Activated CD8-positive, alpha-beta T cell treated with anti-CD3 and anti-CD28 coated beads for 36 hours (primary cell): ENCODE data around the gene CCDC169. TPM values are rescaled to one million over a fixed set of nuclear protein-coding genes. Genes with fewer than 3 reads are reported as not detected.

Experiments
- ATAC-seq: fragments of 200-7000 bp; cut with Tn5 transposase; one replicate; pipeline ENCODE4 v1.10.0; 2021; ENCODE audit warnings: mild to moderate bottlenecking, moderate library complexity
- CTCF ChIA-PET: fragments of 350-600 bp; sonication (Branson Sonifier 250); formaldehyde crosslinking; loops from one replicate; lab custom pipeline; 2021; ENCODE audit warnings: antibody characterized with exemption; lab: Charles Lee
- POLR2A ChIA-PET: fragments of 350-600 bp; sonication (Branson Sonifier 250); formaldehyde crosslinking; loops from one replicate; lab custom pipeline; 2021; ENCODE audit warnings: antibody characterized with exemption; lab: Charles Lee
- DNase-seq: peaks from one replicate; pipeline ENCODE4 v3.0.0-alpha.2; 2020
- H3K27ac Mint-ChIP-seq: one replicate; pipeline ENCODE4 v1.8.0; 2021; ENCODE audit warnings: mild to moderate bottlenecking, mixed read lengths
- H3K27me3 Mint-ChIP-seq: one replicate; pipeline ENCODE4 v1.8.0; 2021; ENCODE audit warnings: mixed read lengths
- H3K36me3 Mint-ChIP-seq: one replicate; pipeline ENCODE4 v1.8.0; 2021; ENCODE audit warnings: low read depth, mixed read lengths
- H3K4me1 Mint-ChIP-seq: one replicate; pipeline ENCODE4 v1.8.0; 2021; ENCODE audit warnings: low read depth, mixed read lengths
- H3K4me3 Mint-ChIP-seq: one replicate; pipeline ENCODE4 v1.8.0; 2021; ENCODE audit warnings: mild to moderate bottlenecking, moderate library complexity, mixed read lengths
- H3K9me3 Mint-ChIP-seq: one replicate; pipeline ENCODE4 v1.8.0; 2021; ENCODE audit warnings: mixed read lengths
- CTCF ChIP-seq: fragments of 200-600 bp; IDR thresholded peaks from one replicate; pipeline ENCODE4 v1.8.0; 2022; ENCODE audit warnings: antibody characterized with exemption, mild to moderate bottlenecking
- intact Hi-C: fragments of 100-400 bp; cut with micrococcal nuclease; formaldehyde crosslinking; loops from one replicate; pipeline ENCODE4 v1.10.0; 2022
- total RNA-seq, 2 experiments: library from RNA; stranded (reverse); gene quantifications; one replicate each; pipeline ENCODE4 v1.2.3, GENCODE V29; 2021

Gene CCDC169
- total RNA-seq, 2 experiments from 2014 or later = not detected

GRCh38 chr13:36298535-36299068, 988 bp upstream of the CCDC169 start:
- ChIA-PET CTCF (interaction anchor here (4.1 kb wide), 1 partner anchor 15 kb away, joined by 15 read pairs; no protein-coding TSS in a partner anchor), POLR2A (interaction anchor here (1.1 kb wide), 1 partner anchor 12 kb away, joined by 3 read pairs; no protein-coding TSS in a partner anchor)
- H3K27me3 Mint-ChIP-seq = peaks cover 32% of the 10 kb centered on the region
- DNase-seq (no peak), ATAC-seq (no peak)
- H3K9me3 Mint-ChIP-seq = no peaks in the 10 kb centered on the region
- intact Hi-C loops = no loop called here
- peaks cover 8% of the 10 kb centered on the region for H3K4me1 Mint-ChIP-seq
- H3K36me3 Mint-ChIP-seq = peaks cover 3% of the 10 kb centered on the region
- no peak for TF ChIP-seq CTCF
- peak overlapping the region; percentile 78 for H3K4me3 Mint-ChIP-seq
- H3K27ac Mint-ChIP-seq = no peak overlapping the region

DNA sequence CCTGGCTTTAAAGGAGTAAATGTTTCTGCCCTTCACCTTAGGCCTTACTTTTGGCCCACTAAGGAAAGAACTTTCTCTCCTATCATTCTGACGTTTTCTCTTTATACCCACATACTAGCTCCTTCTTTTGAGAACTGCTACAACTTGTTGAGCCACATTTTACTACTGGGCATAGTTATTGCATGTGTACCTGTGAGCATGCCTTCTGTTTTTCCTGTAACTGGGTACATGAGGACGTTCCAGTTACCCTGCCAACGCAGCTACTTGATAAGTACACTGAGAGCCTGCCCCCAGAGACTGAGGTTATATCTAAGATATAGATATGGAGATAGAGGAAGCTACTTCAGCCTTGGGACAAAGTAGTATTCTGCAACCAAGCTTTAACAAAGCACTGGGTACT, 3.5 kb downstream of the CCDC169 start:
- Mint-ChIP-seq H3K4me1 (peaks cover 8% of the 10 kb centered on the region), H3K27ac (no peak overlapping the region), H3K4me3 (no peak overlapping the region), H3K27me3 (peaks cover 33% of the 10 kb centered on the region), H3K36me3 (no peaks in the 10 kb centered on the region), H3K9me3 (peaks cover 2% of the 10 kb centered on the region)
- ChIA-PET CTCF (interaction anchor here (1.9 kb wide), 1 partner anchor 11 kb away, joined by 6 read pairs; no protein-coding TSS in a partner anchor), POLR2A (no interaction called here)
- DNase-seq (no peak), ATAC-seq (no peak)
- TF ChIP-seq CTCF = no peak
- intact Hi-C loops = no loop called here

- H3K4me3 Mint-ChIP-seq = no peak overlapping the region
- no peaks in the 10 kb centered on the region for H3K36me3 Mint-ChIP-seq
- ATAC-seq = no peak
- no peak for DNase-seq
- H3K4me1 Mint-ChIP-seq = peaks cover 8% of the 10 kb centered on the region
- CTCF ChIA-PET = interaction anchor here (1.9 kb wide), 1 partner anchor 11 kb away, joined by 6 read pairs; no protein-coding TSS in a partner anchor
- no peak for TF ChIP-seq CTCF
- POLR2A ChIA-PET = no interaction called here
- peaks cover 31% of the 10 kb centered on the region for H3K27me3 Mint-ChIP-seq
- no peak overlapping the region for H3K27ac Mint-ChIP-seq
- peaks cover 2% of the 10 kb centered on the region for H3K9me3 Mint-ChIP-seq
- intact Hi-C loops = no loop called here
These were observed 4.1 kb downstream of the CCDC169 start for GRCh38 chr13:36293497-36293896.

GRCh38 chr13:36288794-36289391, 8.7 kb downstream of the CCDC169 start:
- H3K4me1 Mint-ChIP-seq = no peaks in the 10 kb centered on the region
- H3K27me3 Mint-ChIP-seq = peaks cover 15% of the 10 kb centered on the region
- CTCF ChIA-PET = no interaction called here
- no peak overlapping the region for H3K4me3 Mint-ChIP-seq
- peaks cover 2% of the 10 kb centered on the region for H3K9me3 Mint-ChIP-seq
- H3K27ac Mint-ChIP-seq = no peak overlapping the region
- no peaks in the 10 kb centered on the region for H3K36me3 Mint-ChIP-seq
- DNase-seq = no peak
- no peak for ATAC-seq
- POLR2A ChIA-PET = no interaction called here
- intact Hi-C loops = no loop called here
- no peak for TF ChIP-seq CTCF

- H3K9me3 Mint-ChIP-seq = peaks cover 2% of the 10 kb centered on the region
- POLR2A ChIA-PET = no interaction called here
- DNase-seq = no peak
- no peak for TF ChIP-seq CTCF
- no peak overlapping the region for H3K4me3 Mint-ChIP-seq
- peaks cover 17% of the 10 kb centered on the region for H3K27me3 Mint-ChIP-seq
- CTCF ChIA-PET = no interaction called here
- no peaks in the 10 kb centered on the region for H3K4me1 Mint-ChIP-seq
- intact Hi-C loops = no loop called here
- no peak overlapping the region for H3K27ac Mint-ChIP-seq
- no peak for ATAC-seq
- no peaks in the 10 kb centered on the region for H3K36me3 Mint-ChIP-seq
These were observed 11.6 kb downstream of the CCDC169 start for GRCh38 chr13:36286006-36286405.
